NCI-H1436 (cell line): ENCODE measurements around the gene MLLT3.

Source experiments
- DNase-seq: peaks from one replicate; lab custom pipeline; 2025; lab: John Stamatoyannopoulos, UW

MLLT3 gene

DNA sequence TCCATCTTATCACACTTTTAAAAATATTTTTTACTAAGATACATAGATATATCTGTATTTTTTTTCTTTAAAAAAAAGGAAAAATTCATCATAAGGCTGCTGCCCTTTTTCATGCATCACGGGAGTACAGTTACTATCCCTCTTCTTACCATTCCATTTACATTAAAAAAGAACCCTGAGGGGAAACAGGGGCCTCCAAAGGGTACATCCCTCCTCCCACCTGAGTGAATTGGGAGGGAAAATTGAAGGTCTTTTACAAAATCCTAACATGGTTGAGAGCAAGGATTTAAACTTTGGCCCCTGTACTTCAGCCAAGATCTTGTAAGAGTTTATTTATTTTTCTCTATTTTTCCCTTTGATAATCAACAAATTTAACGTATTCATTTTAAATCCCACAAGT, 319.2 kb downstream of the MLLT3 start:
- DNase-seq: no peak

DNA sequence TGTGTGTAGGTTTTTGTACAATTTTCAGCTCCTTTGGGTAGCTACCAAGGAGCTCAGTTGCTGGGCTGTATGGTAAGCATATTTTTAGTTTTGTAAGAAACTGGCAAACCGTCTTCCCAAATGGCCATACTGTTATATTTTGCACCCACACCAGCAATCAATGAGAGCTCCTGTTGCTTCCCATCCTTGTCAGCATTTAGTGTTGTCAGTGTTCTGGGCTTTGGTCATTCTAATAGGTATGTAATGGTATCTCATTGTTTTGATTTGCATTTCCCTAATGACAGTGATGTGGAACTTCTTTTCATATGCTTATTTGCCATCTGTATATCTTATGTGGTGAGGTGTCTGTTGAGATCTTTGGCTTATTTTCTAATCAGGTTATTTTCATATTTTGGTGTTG, 320.1 kb downstream of the MLLT3 start:
- DNase-seq: no peak

DNA sequence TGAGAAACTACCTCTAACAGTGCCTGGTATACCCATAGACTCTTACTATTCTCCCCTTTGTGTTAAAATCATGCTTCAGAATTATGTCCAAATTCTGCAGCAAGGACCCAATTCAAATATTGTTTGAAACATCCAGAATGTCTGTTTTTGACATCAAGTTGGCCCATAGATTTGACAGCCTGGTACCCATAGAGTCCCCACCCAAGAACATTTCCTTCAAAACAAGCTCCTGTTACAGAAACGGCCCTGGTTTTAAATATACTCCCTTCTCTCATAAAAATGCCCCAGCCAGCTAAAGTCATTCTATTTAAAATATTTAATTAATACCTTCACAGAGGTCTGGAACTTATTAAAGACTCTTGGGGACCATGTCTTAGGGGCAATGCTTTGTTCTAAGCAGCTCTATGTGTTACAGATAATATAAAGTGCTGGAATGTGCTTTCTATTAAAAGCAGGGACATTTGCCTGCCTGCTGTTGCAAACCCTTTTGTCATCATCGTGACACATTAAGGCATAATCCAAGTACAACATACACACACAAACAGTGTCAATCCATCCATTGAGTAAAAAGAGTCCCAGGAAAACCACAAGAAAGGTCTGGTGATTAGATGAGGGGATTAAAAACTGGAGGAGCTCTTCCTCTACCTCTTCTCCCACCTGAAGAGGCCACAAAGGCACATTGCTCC, 321.7 kb downstream of the MLLT3 start:
- DNase-seq: no peak

DNA sequence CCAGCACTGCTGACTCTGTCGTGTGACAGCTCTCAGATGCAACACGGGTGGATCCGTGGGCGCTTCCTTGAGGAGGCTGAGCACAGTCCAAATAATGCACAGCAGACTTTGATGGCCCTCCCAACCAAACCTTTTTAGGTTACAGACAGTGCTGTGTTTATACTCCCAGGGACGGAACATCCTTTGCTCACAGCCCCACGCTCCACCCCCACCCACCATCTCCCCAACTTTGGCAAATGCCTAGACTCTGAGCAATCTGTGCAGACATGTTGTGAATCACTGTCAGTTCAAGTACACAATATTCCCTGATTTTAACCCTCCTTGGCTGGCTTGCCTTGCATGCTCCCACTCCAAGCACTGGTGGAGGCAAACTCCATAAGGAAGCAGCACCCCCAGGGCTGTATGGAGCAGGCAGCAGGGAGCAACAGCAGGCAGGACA, 324.6 kb downstream of the MLLT3 start:
- DNase-seq: no peak

DNA sequence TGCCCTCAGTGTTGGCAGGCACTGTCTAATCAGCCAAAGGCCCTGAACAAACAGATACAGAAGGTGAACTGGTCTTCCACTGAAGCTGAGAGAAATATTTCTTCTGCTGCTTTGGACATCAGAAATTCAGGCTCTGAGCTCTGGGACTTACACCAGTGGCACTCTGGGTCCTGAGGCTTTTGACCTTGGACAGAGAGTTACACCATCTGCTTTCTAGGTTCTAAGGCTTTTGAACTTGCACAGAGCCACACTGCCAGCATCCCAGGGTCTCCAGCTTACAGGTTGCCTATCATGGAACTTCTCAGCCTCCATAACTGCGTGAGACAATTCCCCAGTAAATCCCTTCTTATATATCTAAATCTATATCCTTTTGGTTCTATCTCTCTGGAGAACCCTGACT, 326.7 kb downstream of the MLLT3 start:
- no peak for DNase-seq

DNA sequence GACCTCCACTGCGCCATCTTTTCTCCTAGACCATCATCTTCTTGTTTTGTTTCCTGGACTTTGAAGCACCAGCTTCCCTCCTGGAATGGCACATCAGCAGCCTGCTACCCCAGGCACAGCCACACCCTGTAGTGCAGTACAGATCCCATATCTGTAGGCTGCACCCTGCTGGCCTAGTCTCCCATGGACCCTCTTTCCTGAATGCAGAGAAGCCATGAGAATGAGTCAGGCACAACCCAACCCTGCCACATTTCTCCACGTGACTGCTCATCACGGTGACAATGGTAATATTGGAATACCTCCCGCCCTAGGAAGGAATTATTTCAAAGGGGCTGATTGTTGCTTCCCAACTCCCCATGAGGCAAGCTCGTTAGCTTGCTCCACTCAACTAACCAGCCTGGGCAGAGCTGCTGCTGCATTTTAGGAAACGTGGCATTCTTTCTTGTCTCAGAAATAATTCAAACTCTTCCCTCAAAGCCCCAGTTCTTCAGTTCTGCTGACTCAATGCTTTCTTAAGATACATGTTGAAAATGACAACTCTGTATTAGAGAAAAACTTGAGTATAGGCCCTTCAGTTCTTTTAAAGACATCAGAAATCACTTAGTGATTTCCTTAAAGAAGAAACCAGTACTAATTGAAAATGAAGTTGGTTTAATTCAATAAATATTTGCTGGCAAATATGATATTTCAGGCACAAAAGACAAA, 328.1 kb downstream of the MLLT3 start:
- DNase-seq: no peak

DNA sequence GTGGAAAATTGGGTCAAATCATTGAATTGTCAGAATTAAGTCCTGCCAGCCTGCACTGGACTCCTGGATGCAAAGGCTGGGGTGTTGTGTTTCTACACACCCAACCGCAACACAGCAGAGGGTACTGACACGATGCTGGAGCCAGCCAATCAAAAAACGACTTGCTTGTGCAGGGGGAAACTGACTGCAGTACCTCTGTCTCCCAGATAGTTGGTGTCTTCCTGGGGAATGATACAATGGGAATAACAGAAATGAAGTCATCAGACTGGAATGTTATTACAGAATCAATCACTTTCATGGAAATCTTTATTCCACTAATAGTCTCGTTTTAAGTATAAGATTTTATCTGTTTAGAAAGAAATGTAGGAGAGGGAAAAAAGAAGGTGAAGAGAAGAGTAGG, 330.3 kb downstream of the MLLT3 start:
- DNase-seq: no peak
